Ishikawa (cell line): ENCODE measurements around the gene CEBPG.

Experiments used
- CEBPB ChIP-seq: IDR thresholded peaks from 2 replicates; pipeline ENCODE4 v1.6.1; 2012
- CREB1 ChIP-seq: IDR thresholded peaks from 2 replicates; pipeline ENCODE4 v1.6.1; 2012; ENCODE audit warnings: low read depth
- EGR1 ChIP-seq: IDR thresholded peaks from 2 replicates; pipeline ENCODE4 v1.6.1; 2012
- EP300 ChIP-seq: IDR thresholded peaks from 2 replicates; pipeline ENCODE4 v1.6.1; 2012; ENCODE audit warnings: borderline replicate concordance
- FOXM1 ChIP-seq: IDR thresholded peaks from 2 replicates; pipeline ENCODE4 v1.6.1; 2012; ENCODE audit warnings: low read depth, borderline replicate concordance
- MAX ChIP-seq: IDR thresholded peaks from 2 replicates; pipeline ENCODE4 v1.6.1; 2012
- NFIC ChIP-seq: IDR thresholded peaks from 2 replicates; pipeline ENCODE4 v1.6.1; 2012
- RAD21 ChIP-seq: IDR thresholded peaks from 2 replicates; pipeline ENCODE4 v1.6.1; 2012; ENCODE audit warnings: low read depth
- TAF1 ChIP-seq: IDR thresholded peaks from 2 replicates; pipeline ENCODE4 v1.6.1; 2012; ENCODE audit warnings: low read depth, mild to moderate bottlenecking
- TCF12 ChIP-seq: IDR thresholded peaks from 2 replicates; pipeline ENCODE4 v1.6.1; 2012; ENCODE audit warnings: low read depth
- TEAD4 ChIP-seq: IDR thresholded peaks from 2 replicates; pipeline ENCODE4 v1.6.1; 2012
- YY1 ChIP-seq: IDR thresholded peaks from 2 replicates; pipeline ENCODE4 v1.6.1; 2012; ENCODE audit warnings: low read depth
- ZBTB7A ChIP-seq: IDR thresholded peaks from 2 replicates; pipeline ENCODE4 v1.6.1; 2012; ENCODE audit warnings: low read depth
- TF ChIP-seq, protein P1 (sequence below): IDR thresholded peaks from 2 replicates; pipeline ENCODE4 v1.6.1; 2012; ENCODE audit warnings: low read depth, mild to moderate bottlenecking
- TF ChIP-seq, protein P2 (sequence below): IDR thresholded peaks from 2 replicates; pipeline ENCODE4 v1.6.1; 2012

Gene CEBPG

GRCh38 chr19:33366897-33367296 is 6.6 kb upstream of the CEBPG start:
- TF ChIP-seq EGR1: no peak
- TF ChIP-seq CEBPB: no peak

GRCh38 chr19:33368074-33368864 is 5.2 kb upstream of the CEBPG start:
- TF ChIP-seq, protein P1, sequence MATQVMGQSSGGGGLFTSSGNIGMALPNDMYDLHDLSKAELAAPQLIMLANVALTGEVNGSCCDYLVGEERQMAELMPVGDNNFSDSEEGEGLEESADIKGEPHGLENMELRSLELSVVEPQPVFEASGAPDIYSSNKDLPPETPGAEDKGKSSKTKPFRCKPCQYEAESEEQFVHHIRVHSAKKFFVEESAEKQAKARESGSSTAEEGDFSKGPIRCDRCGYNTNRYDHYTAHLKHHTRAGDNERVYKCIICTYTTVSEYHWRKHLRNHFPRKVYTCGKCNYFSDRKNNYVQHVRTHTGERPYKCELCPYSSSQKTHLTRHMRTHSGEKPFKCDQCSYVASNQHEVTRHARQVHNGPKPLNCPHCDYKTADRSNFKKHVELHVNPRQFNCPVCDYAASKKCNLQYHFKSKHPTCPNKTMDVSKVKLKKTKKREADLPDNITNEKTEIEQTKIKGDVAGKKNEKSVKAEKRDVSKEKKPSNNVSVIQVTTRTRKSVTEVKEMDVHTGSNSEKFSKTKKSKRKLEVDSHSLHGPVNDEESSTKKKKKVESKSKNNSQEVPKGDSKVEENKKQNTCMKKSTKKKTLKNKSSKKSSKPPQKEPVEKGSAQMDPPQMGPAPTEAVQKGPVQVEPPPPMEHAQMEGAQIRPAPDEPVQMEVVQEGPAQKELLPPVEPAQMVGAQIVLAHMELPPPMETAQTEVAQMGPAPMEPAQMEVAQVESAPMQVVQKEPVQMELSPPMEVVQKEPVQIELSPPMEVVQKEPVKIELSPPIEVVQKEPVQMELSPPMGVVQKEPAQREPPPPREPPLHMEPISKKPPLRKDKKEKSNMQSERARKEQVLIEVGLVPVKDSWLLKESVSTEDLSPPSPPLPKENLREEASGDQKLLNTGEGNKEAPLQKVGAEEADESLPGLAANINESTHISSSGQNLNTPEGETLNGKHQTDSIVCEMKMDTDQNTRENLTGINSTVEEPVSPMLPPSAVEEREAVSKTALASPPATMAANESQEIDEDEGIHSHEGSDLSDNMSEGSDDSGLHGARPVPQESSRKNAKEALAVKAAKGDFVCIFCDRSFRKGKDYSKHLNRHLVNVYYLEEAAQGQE: no peak
- TF ChIP-seq, protein P2, sequence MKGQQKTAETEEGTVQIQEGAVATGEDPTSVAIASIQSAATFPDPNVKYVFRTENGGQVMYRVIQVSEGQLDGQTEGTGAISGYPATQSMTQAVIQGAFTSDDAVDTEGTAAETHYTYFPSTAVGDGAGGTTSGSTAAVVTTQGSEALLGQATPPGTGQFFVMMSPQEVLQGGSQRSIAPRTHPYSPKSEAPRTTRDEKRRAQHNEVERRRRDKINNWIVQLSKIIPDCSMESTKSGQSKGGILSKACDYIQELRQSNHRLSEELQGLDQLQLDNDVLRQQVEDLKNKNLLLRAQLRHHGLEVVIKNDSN: peak; percentile 57
- TF ChIP-seq ZBTB7A: no peak
- TF ChIP-seq TAF1: no peak
- TF ChIP-seq MAX: no peak
- no peak for TF ChIP-seq CREB1
- TF ChIP-seq CEBPB: no peak

GRCh38 chr19:33370783-33371182 is 2.7 kb upstream of the CEBPG start:
- TF ChIP-seq ZBTB7A (no peak), FOXM1 (no peak), TAF1 (no peak), EGR1 (no peak), TEAD4 (no peak), NFIC (no peak), TCF12 (no peak), EP300 (no peak), RAD21 (no peak), CEBPB (no peak), YY1 (no peak), CREB1 (no peak), MAX (no peak)
- TF ChIP-seq, protein P2: no peak
- TF ChIP-seq, protein P1: no peak

- TF ChIP-seq TEAD4: no peak
- TF ChIP-seq, protein P1: no peak
- TF ChIP-seq, protein P2: no peak
- TF ChIP-seq CEBPB: no peak
- TF ChIP-seq EGR1: no peak
- TF ChIP-seq ZBTB7A: no peak
- no peak for TF ChIP-seq NFIC
- TF ChIP-seq FOXM1: no peak
- no peak for TF ChIP-seq TAF1
- TF ChIP-seq YY1: no peak
- TF ChIP-seq CREB1: no peak
- TF ChIP-seq MAX: no peak
- no peak for TF ChIP-seq EP300
- no peak for TF ChIP-seq RAD21
- no peak for TF ChIP-seq TCF12
Measured at GRCh38 chr19:33374236-33374714, 766 bp downstream of the CEBPG start.
